Stimulated activated CD4-positive, alpha-beta T cell treated with anti-CD3 and anti-CD28 coated beads, Interleukin-2, amount 100 ng/mL, for 4 hours (primary cell): ENCODE data around the gene FALEC.
A peak's percentile ranks its signal among the peaks of the same experiment; 100 is the strongest.

Source experiments
- DNase-seq: peaks from one replicate; pipeline ENCODE4 v3.0.0-alpha.2; 2020; ENCODE audit warnings: low read depth

The FALEC gene

DNA sequence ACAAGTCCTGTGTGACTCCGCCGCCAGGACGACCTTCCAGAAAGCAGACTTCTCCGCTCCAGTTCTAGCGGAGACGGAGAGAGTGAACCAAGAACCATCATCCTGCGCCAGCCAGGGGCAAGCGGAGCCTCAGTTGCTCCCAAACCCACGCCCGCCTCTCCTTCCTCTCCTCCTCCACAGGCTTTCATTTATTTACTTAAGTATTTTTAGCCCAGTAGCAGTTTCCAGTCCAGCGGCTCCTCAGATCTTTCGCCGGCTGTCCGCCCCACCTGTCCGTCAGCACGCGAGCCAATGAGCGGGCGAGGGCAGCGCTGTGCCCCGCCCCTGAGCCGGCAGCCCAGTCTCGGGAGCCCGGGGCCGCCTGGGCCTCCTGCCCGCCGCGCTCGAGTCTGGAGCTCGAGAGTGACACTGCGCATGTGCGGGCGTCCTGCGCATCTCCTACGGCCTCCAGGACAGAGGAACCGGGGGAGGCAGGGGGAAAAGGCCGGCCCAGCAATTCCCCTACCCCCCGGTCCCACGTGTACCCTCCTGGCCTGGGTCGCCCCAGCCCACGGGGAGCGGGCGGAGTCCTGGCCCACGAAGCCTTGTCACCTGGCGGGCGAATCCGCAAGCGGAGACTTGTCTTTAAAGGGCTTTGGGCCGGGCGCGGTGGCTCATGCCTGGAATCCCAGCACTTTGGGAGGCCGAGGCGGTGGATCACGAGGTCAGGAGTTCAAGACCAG is at the start of gene FALEC:
FALEC (plus strand) TSS at position 425 of the 722 bp plus-strand sequence.
- peak; percentile 83 for DNase-seq

DNA sequence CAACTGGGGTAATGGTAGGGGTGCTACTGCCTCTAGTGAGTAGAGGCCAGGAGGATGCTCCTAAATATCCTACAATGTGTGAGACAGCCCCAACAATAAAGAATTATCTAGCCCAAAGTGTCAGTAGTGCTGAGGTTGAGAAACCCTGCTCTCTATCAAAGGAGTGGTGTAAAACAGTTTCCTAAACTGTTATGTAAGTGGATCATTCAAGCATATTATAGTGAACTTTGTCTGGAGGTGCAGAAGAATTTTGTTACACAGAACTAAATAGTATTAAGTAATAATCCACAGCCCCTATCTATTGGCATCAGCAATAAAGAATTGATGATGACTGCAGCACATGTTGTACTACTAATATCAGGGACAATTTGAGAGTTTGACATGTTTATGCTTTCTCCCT is 48.6 kb upstream of the FALEC start:
- no peak for DNase-seq

DNA sequence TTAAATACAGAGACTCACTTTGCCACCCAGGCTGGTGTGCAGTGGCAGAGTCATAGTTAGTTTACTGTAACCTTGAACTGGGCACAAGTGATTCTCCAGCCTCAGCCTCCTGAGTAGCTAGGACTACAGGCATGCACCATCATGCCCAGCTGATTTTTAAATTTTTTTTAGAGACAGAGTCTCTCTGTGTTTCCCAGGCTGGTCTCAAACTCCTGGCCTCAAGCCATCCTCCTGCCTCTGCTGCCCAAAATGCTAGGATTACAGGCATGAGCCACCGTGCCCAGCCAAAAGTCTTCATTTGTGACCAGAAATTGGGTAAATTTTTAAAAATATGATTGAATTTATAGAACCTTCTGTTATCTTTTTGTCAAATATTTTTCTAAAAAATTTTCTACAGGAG is 46.3 kb upstream of the FALEC start:
- DNase-seq: no peak

DNA sequence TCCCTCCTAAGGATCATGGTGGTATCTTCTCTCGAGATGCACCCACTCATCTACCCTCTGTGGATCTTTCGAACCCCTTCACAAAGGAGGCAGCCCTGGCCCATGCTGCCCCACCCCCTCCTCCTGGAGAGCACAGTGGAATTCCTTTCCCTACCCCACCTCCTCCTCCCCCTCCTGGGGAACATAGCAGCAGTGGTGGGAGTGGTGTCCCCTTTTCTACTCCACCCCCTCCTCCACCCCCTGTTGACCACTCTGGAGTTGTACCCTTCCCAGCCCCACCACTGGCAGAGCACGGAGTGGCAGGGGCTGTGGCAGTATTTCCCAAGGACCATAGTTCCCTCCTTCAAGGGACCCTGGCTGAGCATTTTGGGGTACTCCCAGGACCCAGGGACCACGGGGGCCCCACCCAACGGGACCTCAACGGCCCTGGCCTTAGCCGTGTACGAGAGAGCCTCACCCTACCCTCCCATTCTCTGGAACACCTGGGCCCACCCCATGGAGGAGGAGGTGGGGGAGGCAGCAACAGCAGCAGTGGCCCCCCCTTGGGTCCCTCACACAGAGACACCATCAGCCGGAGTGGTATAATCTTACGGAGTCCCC is 42.9 kb upstream of the FALEC start:
- no peak for DNase-seq

DNA sequence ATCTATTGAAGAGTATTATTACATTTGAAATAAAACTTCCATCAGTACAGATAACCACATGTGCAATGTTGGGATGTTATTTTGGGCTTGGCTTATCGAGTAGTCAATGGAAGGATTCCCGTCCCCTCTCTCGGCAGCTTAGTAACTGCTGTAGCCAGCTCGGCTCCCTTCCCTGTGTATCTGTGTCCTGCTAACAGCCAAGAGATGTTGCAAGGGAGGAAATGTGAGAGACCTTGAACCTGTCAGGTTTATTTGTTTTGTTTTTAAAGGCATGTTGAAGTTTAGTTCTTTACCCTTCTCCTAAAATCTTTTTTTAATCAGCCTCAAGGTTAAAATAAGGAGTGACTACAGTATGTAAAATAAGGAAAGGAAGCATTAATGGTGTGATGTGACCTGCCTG is 41.9 kb upstream of the FALEC start:
- DNase-seq: no peak

DNA sequence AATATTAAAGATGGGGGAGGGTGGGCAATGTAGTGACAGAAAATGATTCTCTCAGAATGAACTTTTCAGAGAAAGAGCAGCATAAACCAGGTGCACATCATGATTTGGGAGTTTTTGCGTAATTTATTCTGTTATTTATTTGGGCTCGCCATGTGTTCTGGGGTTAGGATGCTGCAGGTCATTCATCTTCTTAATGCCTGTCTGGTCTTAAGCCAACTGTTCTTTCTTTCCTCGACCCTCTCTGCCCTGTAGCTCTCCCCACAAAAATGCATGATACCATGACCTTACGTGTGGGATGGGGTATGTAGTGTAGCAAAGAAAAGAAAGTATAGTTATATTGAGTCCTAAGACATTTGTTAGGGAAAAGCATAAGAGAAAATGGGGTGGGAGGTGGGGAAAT is 40.7 kb upstream of the FALEC start:
- no peak for DNase-seq

DNA sequence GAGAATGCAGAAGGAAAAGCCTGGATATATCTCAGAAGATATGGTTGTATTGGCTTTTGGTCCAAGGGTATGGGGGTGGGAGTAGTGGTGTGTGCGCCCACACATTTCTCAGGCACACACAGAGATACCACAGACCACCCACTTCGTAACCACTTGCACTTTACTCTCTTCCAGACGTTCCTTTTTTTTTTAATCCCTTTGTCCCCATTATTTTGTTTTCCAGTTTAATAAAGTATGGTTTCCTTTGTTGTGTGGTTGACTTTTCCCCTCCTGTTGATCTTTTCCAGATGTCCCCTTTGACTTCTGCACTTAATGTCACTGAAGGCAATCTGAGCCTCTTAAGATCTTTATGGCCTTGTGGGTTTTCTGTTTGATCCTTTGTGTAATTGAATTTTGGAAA is 38.8 kb upstream of the FALEC start:
- DNase-seq: no peak

DNA sequence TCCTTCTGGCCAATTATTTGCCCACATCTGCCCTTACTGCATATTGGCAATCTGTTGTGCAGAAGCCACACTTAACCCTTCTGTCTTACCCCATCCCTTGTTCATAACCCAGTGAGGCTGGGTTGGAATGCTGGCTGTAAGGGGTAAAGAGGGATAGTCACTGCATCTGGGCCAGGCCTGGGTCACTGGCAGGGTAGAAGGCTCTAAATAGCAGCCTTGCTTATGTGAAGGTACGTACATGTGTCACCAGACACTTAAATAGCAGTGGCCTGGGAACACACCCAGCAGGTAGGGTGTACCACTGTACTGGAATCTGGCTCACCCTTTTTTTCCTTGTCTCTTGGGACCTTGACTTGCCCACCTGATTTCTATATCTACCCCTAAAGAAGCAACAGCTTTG is 38.2 kb upstream of the FALEC start:
- no peak for DNase-seq

DNA sequence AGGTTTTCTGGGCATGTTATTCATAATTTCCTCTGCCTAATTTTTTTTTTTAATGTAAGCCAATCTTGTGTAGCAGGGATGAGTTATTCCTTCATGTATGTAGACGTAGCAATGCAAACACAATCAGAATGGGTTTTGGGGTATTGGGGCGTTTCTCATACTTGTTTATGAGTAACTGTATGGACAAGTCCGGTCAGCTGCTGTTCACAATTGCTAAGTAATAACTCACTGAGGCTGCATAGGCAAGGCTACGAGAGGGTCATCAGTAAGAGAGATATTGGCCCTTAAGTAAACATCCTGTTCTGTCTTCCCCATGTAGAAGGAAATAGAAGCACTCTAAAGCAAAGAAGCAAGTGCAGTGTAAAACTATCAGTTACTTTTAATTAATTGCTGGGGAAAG is 37.8 kb upstream of the FALEC start:
- no peak for DNase-seq

DNA sequence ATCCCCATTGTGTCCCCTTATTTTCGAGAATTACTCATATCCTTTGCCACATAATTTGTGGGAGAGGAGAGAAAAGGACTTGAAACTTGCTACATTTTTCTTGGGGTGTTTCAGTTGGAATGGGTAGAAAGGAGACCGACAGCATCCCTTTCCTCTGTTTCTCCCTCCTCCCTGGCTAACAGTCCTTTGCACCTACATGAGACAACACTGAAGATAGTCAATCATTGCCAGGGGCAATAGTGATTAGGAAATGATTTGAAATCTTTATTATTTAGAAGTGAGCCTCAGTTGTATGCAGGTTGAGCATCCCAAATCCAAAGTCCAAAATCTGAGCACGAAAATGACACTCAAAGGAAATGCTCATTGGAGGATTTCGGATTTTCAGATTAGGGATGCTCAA is 36.2 kb upstream of the FALEC start:
- DNase-seq: no peak

DNA sequence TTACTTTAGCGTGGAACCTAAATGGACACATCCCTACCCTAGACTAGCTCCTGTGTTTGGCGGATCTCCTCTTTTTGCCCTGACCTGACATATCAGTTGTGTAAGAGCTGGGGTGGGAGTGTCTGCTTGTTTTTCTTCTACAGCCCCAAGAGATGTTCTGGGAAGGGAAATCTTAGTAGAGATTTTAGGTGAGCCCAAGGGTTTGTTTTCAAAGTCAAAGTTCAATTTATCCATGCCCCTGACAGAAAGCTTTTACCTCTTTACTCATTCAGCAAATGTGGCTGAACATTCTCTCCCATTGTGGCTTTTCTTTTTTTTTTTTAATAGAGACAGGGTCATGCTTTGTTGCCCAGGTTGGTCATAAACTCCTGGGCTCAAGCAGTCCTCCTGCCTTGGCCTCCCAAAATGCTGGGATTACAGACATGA is 35.6 kb upstream of the FALEC start:
- DNase-seq: no peak

DNA sequence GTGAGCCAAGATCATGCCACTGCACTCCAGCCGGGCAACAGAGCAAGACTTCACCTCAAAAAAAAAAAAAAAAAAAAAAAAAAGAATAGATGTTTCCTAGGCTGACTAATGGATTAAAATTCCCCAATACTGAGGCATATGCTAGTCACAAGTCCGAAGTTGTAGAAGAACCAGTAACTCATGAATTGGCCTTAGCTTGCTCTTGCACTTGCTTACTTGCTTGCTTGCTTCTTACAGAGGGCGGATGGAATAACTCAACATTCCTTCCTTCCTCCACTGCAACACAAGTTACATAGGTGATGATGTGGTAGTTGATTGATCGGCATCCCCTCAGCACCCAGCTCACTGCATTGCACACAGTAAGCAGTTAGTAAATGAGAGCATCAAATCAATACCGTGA is 31.1 kb upstream of the FALEC start:
- DNase-seq: no peak

DNA sequence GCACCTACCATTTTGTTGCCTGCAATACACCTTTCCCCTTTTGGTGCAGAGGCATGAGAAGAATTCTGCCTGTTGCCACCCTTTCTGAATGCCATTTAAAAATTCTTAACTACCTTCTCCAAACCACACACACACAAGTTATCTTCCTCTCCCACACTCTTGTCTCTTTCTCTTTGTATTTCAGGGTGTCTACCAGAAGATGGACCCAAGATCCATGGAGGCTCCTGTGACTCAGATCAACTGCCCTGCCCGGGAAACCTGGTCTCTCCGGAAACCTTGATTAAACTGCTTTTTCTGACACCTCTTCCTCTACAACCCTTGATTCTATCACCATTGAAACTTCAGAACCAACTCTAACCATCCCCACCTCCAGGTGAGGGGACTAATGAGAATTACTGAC is 30.7 kb upstream of the FALEC start:
- DNase-seq: no peak

DNA sequence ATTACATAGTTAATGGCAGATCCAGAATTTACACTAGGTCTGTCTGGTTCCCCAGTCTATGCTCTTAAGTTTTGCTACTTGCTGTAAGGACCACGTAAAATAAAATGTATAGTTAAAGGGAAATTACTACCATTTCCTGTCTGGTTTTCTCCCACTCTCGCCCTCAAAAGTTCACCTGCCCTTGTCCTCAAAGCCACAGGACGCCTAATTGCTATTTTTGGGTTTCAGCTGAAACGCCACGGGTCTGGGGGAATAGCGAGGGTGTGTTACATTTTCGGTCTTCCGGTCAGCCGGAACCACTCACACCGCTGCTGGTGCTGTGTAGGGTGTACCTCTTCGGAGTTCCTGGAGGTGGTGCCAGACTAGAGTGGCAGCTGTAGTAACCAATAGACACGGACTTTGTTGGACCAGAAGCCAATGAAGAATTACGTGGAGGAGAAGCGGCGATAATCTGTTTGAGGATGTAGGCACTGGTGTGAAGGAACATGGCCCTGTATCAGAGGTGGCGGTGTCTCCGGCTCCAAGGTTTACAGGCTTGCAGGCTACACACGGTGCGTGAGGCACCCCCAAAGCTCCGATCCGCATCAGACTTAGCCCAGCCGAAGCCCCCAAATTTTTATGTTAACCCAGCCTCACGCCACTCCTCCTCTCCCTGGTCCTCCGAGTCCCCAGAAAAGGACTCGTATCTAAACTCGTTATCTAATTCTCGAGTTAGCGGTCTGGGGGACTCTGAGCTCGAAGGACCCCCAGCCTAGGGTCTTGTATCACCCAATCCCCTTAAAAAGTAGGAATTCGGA is 28.4 kb upstream of the FALEC start, which contains the start of gene TARS2:
TARS2 (plus strand) TSS at position 454 of the 797 bp plus-strand sequence; CDS start at position 486, 32 bp downstream.
- DNase-seq: peak; percentile 90

DNA sequence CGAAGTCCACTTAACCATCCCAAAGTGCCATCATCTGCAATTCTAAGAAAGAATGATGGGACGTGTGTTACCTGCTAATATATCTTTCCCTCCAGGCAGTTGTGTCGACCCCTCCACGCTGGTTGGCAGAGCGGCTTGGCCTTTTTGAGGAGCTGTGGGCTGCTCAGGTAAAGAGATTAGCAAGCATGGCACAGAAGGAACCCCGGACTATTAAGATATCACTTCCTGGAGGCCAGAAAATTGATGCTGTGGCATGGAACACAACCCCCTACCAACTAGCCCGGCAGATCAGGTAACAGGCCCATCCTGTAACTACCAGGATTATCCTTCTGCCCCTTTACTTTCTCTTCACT is 27.8 kb upstream of the FALEC start:
- no peak for DNase-seq

DNA sequence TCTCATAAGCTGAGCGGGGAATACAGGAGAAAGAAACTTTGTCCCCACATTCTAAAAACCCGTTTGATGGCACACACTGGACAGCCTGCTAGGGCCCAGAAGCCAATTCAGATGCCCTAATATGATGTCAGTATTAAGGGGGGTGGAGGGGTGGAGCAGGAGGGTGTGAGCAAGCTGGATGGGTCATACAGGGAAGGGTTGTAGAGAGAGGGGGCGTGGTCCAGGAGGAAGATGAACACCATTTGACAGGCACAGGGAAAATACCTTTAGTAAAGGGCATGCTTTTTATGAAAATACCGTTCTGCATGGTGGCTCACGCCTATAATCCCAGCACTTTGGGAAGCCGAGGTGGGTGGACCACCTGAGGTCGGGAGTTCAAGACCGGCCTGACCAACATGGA is 22.4 kb upstream of the FALEC start:
- DNase-seq: no peak

DNA sequence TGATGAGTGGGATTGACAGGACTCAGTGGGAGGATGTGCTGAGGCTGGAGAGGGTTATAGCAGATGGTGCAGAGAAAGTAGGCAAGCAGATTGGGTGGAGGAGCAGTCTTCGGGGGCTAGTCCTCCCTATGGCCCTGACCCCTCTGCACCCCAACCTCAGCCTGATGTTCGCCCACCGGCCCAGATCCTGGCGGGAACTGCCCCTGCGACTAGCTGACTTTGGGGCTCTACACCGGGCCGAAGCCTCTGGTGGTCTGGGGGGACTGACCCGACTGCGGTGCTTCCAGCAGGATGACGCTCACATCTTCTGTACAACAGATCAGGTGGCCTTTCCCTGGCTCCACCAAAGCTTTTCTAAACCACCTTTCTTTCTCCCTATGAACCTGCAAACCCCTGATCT is 17.2 kb upstream of the FALEC start:
- DNase-seq: no peak

DNA sequence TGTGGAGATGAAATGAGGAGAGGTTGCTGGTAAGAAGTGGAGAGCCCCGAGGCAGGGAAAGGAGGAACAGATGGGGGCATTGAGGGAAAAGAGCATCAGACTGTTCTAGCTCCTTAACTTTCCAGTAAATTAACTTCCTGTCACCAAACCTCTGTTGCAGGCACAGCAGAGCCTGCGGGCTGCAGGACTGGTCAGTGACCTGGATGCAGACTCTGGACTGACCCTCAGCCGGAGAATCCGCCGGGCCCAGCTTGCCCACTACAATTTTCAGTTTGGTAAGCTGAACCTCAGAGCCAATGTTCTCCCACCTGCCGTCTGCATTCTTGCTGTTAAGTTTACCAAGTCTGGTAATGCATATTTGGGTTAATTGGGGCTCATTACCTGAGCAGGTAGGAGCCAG is 10.1 kb upstream of the FALEC start:
- no peak for DNase-seq

DNA sequence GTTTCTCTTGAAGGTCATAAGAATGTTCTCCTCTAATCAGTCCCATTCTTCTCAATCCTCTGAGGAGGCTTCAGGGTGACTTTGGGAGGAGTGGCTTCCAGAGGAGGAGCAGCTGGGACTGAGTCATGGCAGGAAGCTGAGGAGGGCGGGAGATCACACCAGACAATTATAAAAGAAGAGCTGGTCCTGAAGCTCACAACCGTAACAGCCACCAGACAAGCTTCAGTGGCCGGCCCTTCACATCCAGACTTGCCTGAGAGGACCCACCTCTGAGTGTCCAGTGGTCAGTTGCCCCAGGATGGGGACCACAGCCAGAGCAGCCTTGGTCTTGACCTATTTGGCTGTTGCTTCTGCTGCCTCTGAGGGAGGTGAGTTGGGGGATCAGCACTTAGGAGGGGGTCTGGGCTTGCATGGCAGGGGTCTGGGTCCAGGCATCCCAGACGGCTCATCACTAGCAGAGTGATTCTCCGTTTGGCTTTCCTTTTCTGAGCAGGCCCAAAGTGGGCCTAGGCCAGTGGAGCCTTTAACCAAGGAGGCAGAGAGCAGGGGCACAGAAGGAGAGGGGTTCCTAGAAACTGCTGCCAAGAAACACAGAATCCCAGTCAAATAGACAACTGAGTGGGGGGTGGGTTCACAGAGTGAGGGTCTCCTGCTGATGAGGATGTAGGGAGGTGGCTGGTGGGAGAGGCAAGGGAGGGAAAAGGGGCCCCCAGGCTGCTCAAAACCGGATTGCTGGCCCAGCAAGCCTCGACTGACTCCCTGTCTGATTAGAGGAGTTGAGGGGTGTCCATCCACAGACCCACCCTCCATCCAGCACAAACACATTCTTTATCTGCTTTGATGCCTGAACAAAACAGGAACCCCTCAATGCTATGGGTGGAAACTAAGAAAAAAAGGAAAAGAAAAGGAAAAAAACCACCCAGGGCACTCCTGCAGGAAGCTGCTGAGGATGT is 7.4 kb upstream of the FALEC start, which contains the start of gene ECM1:
ECM1 (plus strand) TSS at position 198 of the 953 bp plus-strand sequence; CDS start at position 299, 101 bp downstream.
- no peak for DNase-seq

DNA sequence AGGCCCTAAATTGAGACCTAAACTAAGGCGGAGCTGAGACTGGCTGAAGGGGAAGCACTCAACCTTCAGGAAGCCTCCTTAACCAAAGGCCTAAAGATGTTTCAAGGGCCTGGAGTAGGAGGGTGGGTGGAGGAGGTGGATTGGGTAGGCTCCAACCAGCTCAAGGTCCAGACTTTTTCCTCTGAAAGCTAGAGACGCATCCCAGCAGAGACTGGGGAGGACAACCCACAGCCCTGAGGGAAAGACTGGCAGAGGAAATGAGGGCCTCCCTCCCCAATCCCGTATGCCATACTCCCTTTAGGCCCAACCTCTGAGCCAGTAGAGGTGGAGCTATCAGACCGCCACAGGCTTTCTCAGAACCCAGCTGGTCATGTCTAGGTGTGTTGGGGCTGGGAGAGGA is 6.6 kb upstream of the FALEC start:
- no peak for DNase-seq

DNA sequence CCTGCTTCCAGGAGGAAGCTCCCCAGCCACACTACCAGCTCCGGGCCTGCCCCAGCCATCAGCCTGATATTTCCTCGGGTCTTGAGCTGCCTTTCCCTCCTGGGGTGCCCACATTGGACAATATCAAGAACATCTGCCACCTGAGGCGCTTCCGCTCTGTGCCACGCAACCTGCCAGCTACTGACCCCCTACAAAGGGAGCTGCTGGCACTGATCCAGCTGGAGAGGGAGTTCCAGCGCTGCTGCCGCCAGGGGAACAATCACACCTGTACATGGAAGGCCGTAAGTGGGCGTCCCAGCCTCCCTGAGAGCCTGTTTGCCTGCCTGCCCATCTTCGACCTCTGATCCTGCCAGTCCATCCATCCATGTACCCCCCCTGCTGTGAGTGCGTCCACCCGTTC is 4.0 kb upstream of the FALEC start:
- DNase-seq: no peak
